ENCODE measurements around the gene MAOB.

MAOB gene

GRCh38 chrX:43718081-43718480 is 164.2 kb downstream of the MAOB start:
- no peak for DNase-seq (ENCODE audit: low read depth in 2 of 3, low spot score in 2 of 3)

- no peak for DNase-seq (ENCODE audit: low read depth in 2 of 3, low spot score in 2 of 3)
These were observed 165.1 kb downstream of the MAOB start for GRCh38 chrX:43717161-43717560.

GRCh38 chrX:43716696-43717095 is 165.6 kb downstream of the MAOB start:
- DNase-seq (ENCODE audit: low read depth in 2 of 3, low spot score in 2 of 3): no peak
